GM18951 (cell line): ENCODE data around the gene SCN8A.
"Not testable (repeated sequence)": the region's sequence is repeated elsewhere in the genome, so short reads cannot be mapped to it uniquely, and the experiment has no call there.

Experiments
- POLR2A ChIP-seq: IDR thresholded peaks from 4 replicates; pipeline ENCODE4 v1.6.1; 2011; ENCODE audit warnings: mild to moderate bottlenecking; ENCODE audit not compliant: insufficient read length, insufficient read depth; ENCODE audit errors: extremely low read depth
- in situ Hi-C: fragments of 300-500 bp; cut with MboI; formaldehyde crosslinking; loops from one replicate; pipeline ENCODE4 v1.12.0; 2022; ENCODE audit warnings: low sequenced_read_pairs, mixed read lengths, inconsistent platforms; ENCODE audit not compliant: unreplicated experiment

The SCN8A gene

GRCh38 chr12:51593539-51593938 is 2.5 kb downstream of the SCN8A start:
- no peak for TF ChIP-seq POLR2A
- in situ Hi-C loops = no loop called here

GRCh38 chr12:51598156-51598555 is 7.1 kb downstream of the SCN8A start:
- in situ Hi-C loops = no loop called here
- no peak for TF ChIP-seq POLR2A

- TF ChIP-seq POLR2A = no peak
- in situ Hi-C loops = no loop called here
Measured at GRCh38 chr12:51600721-51601120, 9.7 kb downstream of the SCN8A start.

- in situ Hi-C loops = no loop called here
Measured at GRCh38 chr12:51601241-51601640, 10.2 kb downstream of the SCN8A start.

GRCh38 chr12:51605896-51606295 is 14.9 kb downstream of the SCN8A start:
- in situ Hi-C loops = not testable (repeated sequence)

More at GRCh38 chr12:51601241-51601640, 10.2 kb downstream of the SCN8A start:
- TF ChIP-seq POLR2A = no peak

- in situ Hi-C loops = not testable (repeated sequence)
Measured at GRCh38 chr12:51607197-51607596, 16.2 kb downstream of the SCN8A start.

- no peak for TF ChIP-seq POLR2A
- in situ Hi-C loops = no loop called here
Measured at GRCh38 chr12:51620448-51620847, 29.4 kb downstream of the SCN8A start.

- in situ Hi-C loops = no loop called here
- TF ChIP-seq POLR2A = no peak
Measured at GRCh38 chr12:51621156-51621922, 30.3 kb downstream of the SCN8A start.

GRCh38 chr12:51622564-51622963 is 31.5 kb downstream of the SCN8A start:
- in situ Hi-C loops = no loop called here

GRCh38 chr12:51625370-51625769 is 34.3 kb downstream of the SCN8A start:
- no peak for TF ChIP-seq POLR2A
- in situ Hi-C loops = no loop called here

More at GRCh38 chr12:51622564-51622963, 31.5 kb downstream of the SCN8A start:
- TF ChIP-seq POLR2A = no peak

- in situ Hi-C loops = no loop called here
- no peak for TF ChIP-seq POLR2A
Measured at GRCh38 chr12:51626115-51626514, 35.1 kb downstream of the SCN8A start.

- TF ChIP-seq POLR2A = no peak
- in situ Hi-C loops = no loop called here
Measured at GRCh38 chr12:51626629-51627028, 35.6 kb downstream of the SCN8A start.

GRCh38 chr12:51630256-51630880 is 39.3 kb downstream of the SCN8A start:
- TF ChIP-seq POLR2A = no peak
- in situ Hi-C loops = no loop called here

GRCh38 chr12:51630986-51631385 is 40.0 kb downstream of the SCN8A start:
- in situ Hi-C loops = no loop called here
- TF ChIP-seq POLR2A = no peak
